ENCODE results near the gene MON2. TPM values are rescaled to one million over a fixed set of nuclear protein-coding genes. Genes with fewer than 3 reads are reported as not detected.

The MON2 gene
- total and polyA plus RNA-seq, 2 of the 13 experiments (the other 11 are each of a cell fraction or from before 2014, with no cell fraction given), result 10.5 to 24.8 TPM

- TF ChIP-seq SOX13 (IDR thresholded peaks at IDR 0.05), result no peak
- no peak for TF ChIP-seq SOX13 (CRISPR knock-in tag; conservative IDR thresholded peaks at IDR 0.05 in 1 of 2, IDR thresholded peaks at IDR 0.05 in 1 of 2)
- peak; percentile 30 for TF ChIP-seq ISL2 (CRISPR knock-in tag; IDR thresholded peaks at IDR 0.05)
- TF ChIP-seq ZNF546 (CRISPR knock-in tag; conservative IDR thresholded peaks at IDR 0.05), result no peak
- TF ChIP-seq TRAFD1 (CRISPR knock-in tag; IDR thresholded peaks at IDR 0.05; ENCODE audit: borderline replicate concordance), result no peak
- TF ChIP-seq ZC3H4 (CRISPR knock-in tag; IDR thresholded peaks at IDR 0.05; ENCODE audit: borderline replicate concordance), result no peak
- TF ChIP-seq ZNF564 (CRISPR knock-in tag; IDR thresholded peaks at IDR 0.05), result peak; percentile 34; the same call in 1 of the 2 replicates
- TF ChIP-seq EEA1 (CRISPR knock-in tag; IDR thresholded peaks at IDR 0.05; ENCODE audit: borderline replicate concordance), result no peak
- TF ChIP-seq ZNF547 (CRISPR knock-in tag; IDR thresholded peaks at IDR 0.05), result peak; percentile 82
- no peak for TF ChIP-seq ZNF441 (CRISPR knock-in tag; IDR thresholded peaks at IDR 0.05; ENCODE audit: borderline replicate concordance)
- 0 out of 2 replicates have a peak, but pooled peaks have one; percentile 48 for TF ChIP-seq NFATC3 (CRISPR knock-in tag; IDR thresholded peaks at IDR 0.05)
- TF ChIP-seq NAIF1 (CRISPR knock-in tag; IDR thresholded peaks at IDR 0.05; ENCODE audit: borderline replicate concordance), result no peak
- peak; percentile 65 for TF ChIP-seq TFDP2 (CRISPR knock-in tag; IDR thresholded peaks at IDR 0.05)
- TF ChIP-seq ETV6 (CRISPR knock-in tag; conservative IDR thresholded peaks at IDR 0.05), result no peak
- no peak for TF ChIP-seq RFX5 (IDR thresholded peaks at IDR 0.05; ENCODE audit: low read depth, low read length)
- no peak for TF ChIP-seq ATM (IDR thresholded peaks at IDR 0.05; ENCODE audit: borderline replicate concordance)
- TF ChIP-seq ISX (CRISPR knock-in tag; conservative IDR thresholded peaks at IDR 0.05), result no peak
- TF ChIP-seq CEBPG (CRISPR knock-in tag; IDR thresholded peaks at IDR 0.05), result no peak
- no peak for TF ChIP-seq NFE2 (CRISPR knock-in tag; IDR thresholded peaks at IDR 0.05)
- TF ChIP-seq ZNF513 (CRISPR knock-in tag; conservative IDR thresholded peaks at IDR 0.05), result no peak
- no peak for TF ChIP-seq ZFP36L1 (CRISPR knock-in tag; IDR thresholded peaks at IDR 0.05)
- no peak for TF ChIP-seq ZNF234 (CRISPR knock-in tag; conservative IDR thresholded peaks at IDR 0.05)
- no peak for TF ChIP-seq RCOR2 (CRISPR knock-in tag; IDR thresholded peaks at IDR 0.05)
- TF ChIP-seq MEIS2 (CRISPR knock-in tag; IDR thresholded peaks at IDR 0.05), result 0 out of 2 replicates have a peak, but pooled peaks have one; percentile 36
- peak; percentile 81; the same call in 1 of the 2 replicates for TF ChIP-seq PHF21A (CRISPR knock-in tag; IDR thresholded peaks at IDR 0.05)
- TF ChIP-seq ZNF674 (CRISPR knock-in tag; IDR thresholded peaks at IDR 0.05; ENCODE audit: low read depth), result 0 out of 2 replicates have a peak, but pooled peaks have one; percentile 43
Measured at GRCh38 chr12:62631471-62632410, 165.1 kb downstream of the MON2 start (continued).
